H1 (cell line): Measurements from ENCODE around the gene CCDC159. TPM values are rescaled to one million over a fixed set of nuclear protein-coding genes. Genes with fewer than 3 reads are reported as not detected.

ENCODE experiments used
- BRCA1 ChIP-seq: IDR thresholded peaks from 2 replicates; pipeline ENCODE4 v1.6.1; 2012; ENCODE audit warnings: low read depth, low read length, improper control_type of control experiment
- SP2 ChIP-seq: IDR thresholded peaks from 2 replicates; pipeline ENCODE4 v1.6.1; 2012; ENCODE audit warnings: mild to moderate bottlenecking, low read length, inconsistent platforms
- TAF7 ChIP-seq: optimal IDR thresholded peaks from 2 replicates; pipeline ENCODE3; 2011; ENCODE audit warnings: low read depth, mild to moderate bottlenecking, inconsistent platforms, low read length, moderate library complexity, borderline replicate concordance
- polyA plus RNA-seq, 7 experiments: library from polyadenylated mRNA; depleted of rRNA in 3 of 7; stranded (reverse) in 5 of 7; unstranded in 2 of 7; fragments of >200 nt in 5 of 7; fragments of 200-250 nt in 2 of 7; gene quantifications; 1 replicate in 5 of 7; 2 replicates in 1 of 7; 4 replicates in 1 of 7; pipeline versions ENCODE4 v1.2.1 to v1.2.3, GENCODE V29; 2011 to 2013; ENCODE audit warnings: missing spikeins in 2 of 7, mixed read lengths in 2 of 7
- total RNA-seq: library from RNA; stranded (reverse); fragmentation: NEBNext Ultra II Directional; extraction: Animal tissue kit (Norgen Biotek cat#: 25700); gene quantifications from 2 replicates; pipeline ENCODE4 v1.2.1, GENCODE V29; 2021
- TF ChIP-seq, protein P1 (sequence below): IDR thresholded peaks from 2 replicates; pipeline ENCODE4 v1.6.1; 2012; ENCODE audit warnings: low read length, inconsistent platforms

The CCDC159 gene
- total and polyA plus RNA-seq, 2 of the 8 experiments (the other 6 are each of a cell fraction or from before 2014, with no cell fraction given) = 4.0 to 5.4 TPM

DNA sequence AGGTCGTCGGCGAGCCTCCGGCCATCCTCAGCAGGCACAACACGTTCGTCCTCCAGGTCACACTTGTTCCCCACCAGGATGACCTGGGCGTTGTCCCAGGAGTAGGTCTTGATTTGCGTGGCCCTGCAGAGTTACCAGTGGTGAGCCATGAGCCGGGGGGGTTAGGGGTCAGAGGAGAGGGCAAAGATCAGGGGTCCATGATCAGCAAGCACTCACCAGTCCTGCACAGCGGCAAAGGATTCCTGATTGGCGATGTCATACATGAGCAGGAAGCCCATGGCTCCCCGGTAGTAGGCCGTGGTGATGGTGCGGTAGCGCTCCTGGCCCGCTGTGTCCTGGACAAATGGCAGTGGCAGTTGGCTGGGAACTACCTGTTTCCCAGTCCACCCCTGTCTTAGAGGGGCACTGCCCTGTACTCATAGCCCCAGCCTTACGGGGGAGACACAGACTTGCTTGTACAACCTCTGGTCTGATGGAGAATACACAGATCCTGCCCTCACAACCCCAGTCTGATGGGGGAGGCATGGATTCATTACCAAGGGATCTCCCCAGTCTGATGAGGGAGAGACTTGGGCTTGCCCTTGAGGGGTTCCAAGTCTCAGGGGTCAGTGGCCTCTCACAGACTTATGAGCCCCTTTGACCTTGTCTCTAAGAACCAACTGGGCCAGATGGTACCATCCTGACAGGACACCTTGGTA, 10.7 kb upstream of the CCDC159 start (continued):
- TF ChIP-seq TAF7 (no peak), SP2 (no peak), BRCA1 (no peak)
- TF ChIP-seq, protein P1, sequence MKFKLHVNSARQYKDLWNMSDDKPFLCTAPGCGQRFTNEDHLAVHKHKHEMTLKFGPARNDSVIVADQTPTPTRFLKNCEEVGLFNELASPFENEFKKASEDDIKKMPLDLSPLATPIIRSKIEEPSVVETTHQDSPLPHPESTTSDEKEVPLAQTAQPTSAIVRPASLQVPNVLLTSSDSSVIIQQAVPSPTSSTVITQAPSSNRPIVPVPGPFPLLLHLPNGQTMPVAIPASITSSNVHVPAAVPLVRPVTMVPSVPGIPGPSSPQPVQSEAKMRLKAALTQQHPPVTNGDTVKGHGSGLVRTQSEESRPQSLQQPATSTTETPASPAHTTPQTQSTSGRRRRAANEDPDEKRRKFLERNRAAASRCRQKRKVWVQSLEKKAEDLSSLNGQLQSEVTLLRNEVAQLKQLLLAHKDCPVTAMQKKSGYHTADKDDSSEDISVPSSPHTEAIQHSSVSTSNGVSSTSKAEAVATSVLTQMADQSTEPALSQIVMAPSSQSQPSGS = no peak
